Vagina (tissue), 2 donors: Measurements from ENCODE around the gene BIN2.

Experiments
- CTCF ChIP-seq, 3 experiments: fragments of 450-650 bp in 2 of 3; fragments of 200-600 bp in 1 of 3; sonication (generic) in 1 of 3; IDR thresholded peaks; one replicate each; pipeline ENCODE4 v1.5.1; 2017 to 2019; ENCODE audit warnings: antibody characterized with exemption in 3 of 3, mild to moderate bottlenecking in 2 of 3, moderate library complexity in 2 of 3
- POLR2A ChIP-seq, 2 donors: fragments of 450-650 bp; IDR thresholded peaks; one replicate each; pipeline ENCODE4 v1.6.1; 2017; ENCODE audit warnings: antibody characterized with exemption in 2 of 2, mild to moderate bottlenecking in 2 of 2, moderate library complexity in 2 of 2

GRCh38 chr12:51373187-51373586 lies 49.2 kb upstream of the BIN2 start:
- TF ChIP-seq CTCF (IDR thresholded peaks at IDR 0.05) (no peak), POLR2A (IDR thresholded peaks at IDR 0.05) (no peak)
